Stomach smooth muscle (tissue), 2 donors: Measurements from ENCODE around the gene TFB1M.
A peak's percentile ranks its signal among the peaks of the same experiment; 100 is the strongest.
"Not testable (repeated sequence)": the region's sequence is repeated elsewhere in the genome, so short reads cannot be mapped to it uniquely, and the experiment has no call there.

Experiments
- H3K27ac ChIP-seq: one replicate; pipeline ENCODE4 v1.7.0; 2013; ENCODE audit warnings: mild to moderate bottlenecking, low read length, inconsistent platforms
- H3K27me3 ChIP-seq, 2 donors: one replicate each; pipeline ENCODE4 v1.7.0; 2013; ENCODE audit warnings: low read length in 2 of 2; ENCODE audit not compliant: insufficient read depth in 2 of 2, control insufficient read depth in 1 of 2
- H3K36me3 ChIP-seq, 2 donors: one replicate each; pipeline ENCODE4 v1.7.0; 2013; ENCODE audit warnings: low read length in 2 of 2; ENCODE audit not compliant: control insufficient read depth in 2 of 2, insufficient read depth in 2 of 2
- H3K4me1 ChIP-seq: one replicate; pipeline ENCODE4 v1.7.0; 2013; ENCODE audit warnings: low read length; ENCODE audit not compliant: control insufficient read depth, insufficient read depth
- H3K4me3 ChIP-seq, 2 donors: one replicate each; pipeline ENCODE4 v1.7.0; 2013; ENCODE audit warnings: low read length in 2 of 2
- H3K9ac ChIP-seq, 2 donors: one replicate each; pipeline ENCODE4 v1.7.0; 2013; ENCODE audit warnings: low read length in 2 of 2, mild to moderate bottlenecking in 1 of 2
- H3K9me3 ChIP-seq, 2 donors: one replicate each; pipeline ENCODE4 v1.7.0; 2013; ENCODE audit warnings: low read length in 2 of 2; ENCODE audit not compliant: control insufficient read depth in 2 of 2
- donor health status: healthy.
- donor health status: Pancreatic carcinoma.

Gene TFB1M

GRCh38 chr6:155316419-155316818, 2.1 kb upstream of the TFB1M start:
- H3K27ac ChIP-seq, result no peak overlapping the region

GRCh38 chr6:155315516-155315871, 1.2 kb upstream of the TFB1M start:
- Histone ChIP-seq H3K27me3 (no peaks in the 10 kb centered on the region), H3K9me3 (no peaks in the 10 kb centered on the region), H3K27ac (no peak overlapping the region), H3K4me3 (peak overlapping the region; percentile 93 to 97), H3K4me1 (peaks cover 4% of the 10 kb centered on the region), H3K36me3 (no peaks in the 10 kb centered on the region), H3K9ac (peak overlapping the region in 1 of 2 donors; percentile 77)

More at GRCh38 chr6:155316419-155316818, 2.1 kb upstream of the TFB1M start:
- Histone ChIP-seq H3K36me3 (no peaks in the 10 kb centered on the region), H3K4me3 (no peak overlapping the region), H3K27me3 (no peaks in the 10 kb centered on the region), H3K9ac (no peak overlapping the region), H3K9me3 (no peaks in the 10 kb centered on the region), H3K4me1 (peaks cover 4% of the 10 kb centered on the region)

GRCh38 chr6:155314773-155315515, 660 bp upstream of the TFB1M start:
- Histone ChIP-seq H3K4me1 (peaks cover 4% of the 10 kb centered on the region), H3K27me3 (no peaks in the 10 kb centered on the region), H3K36me3 (no peaks in the 10 kb centered on the region), H3K27ac (peak overlapping the region; percentile 56), H3K4me3 (peak overlapping the region; percentile 93 to 97), H3K9me3 (no peaks in the 10 kb centered on the region), H3K9ac (peak overlapping the region; percentile 73 to 77)

GRCh38 chr6:155313602-155314091, 637 bp downstream of the TFB1M start:
- Histone ChIP-seq H3K4me1 (peaks cover 4% of the 10 kb centered on the region), H3K4me3 (peak overlapping the region; percentile 93 to 97), H3K36me3 (no peaks in the 10 kb centered on the region), H3K9ac (peak overlapping the region; percentile 77 to 78), H3K27ac (peak overlapping the region; percentile 56), H3K9me3 (no peaks in the 10 kb centered on the region), H3K27me3 (no peaks in the 10 kb centered on the region)

GRCh38 chr6:155312950-155313349, 1.3 kb downstream of the TFB1M start:
- H3K4me3 ChIP-seq, H3K9ac ChIP-seq, H3K27me3 ChIP-seq, H3K4me1 ChIP-seq, H3K9me3 ChIP-seq, H3K27ac ChIP-seq, H3K36me3 ChIP-seq: not testable (repeated sequence)

- Histone ChIP-seq H3K4me1 (peaks cover 4% of the 10 kb centered on the region), H3K4me3 (no peak overlapping the region), H3K36me3 (peaks cover 4 to 10% of the 10 kb centered on the region in 2 donors)
Observed at GRCh38 chr6:155311583-155311982, 2.7 kb downstream of the TFB1M start.

GRCh38 chr6:155311086-155311485, 3.2 kb downstream of the TFB1M start:
- no peaks in the 10 kb centered on the region for H3K27me3 ChIP-seq
- peaks cover 4% of the 10 kb centered on the region for H3K4me1 ChIP-seq
- no peak overlapping the region for H3K4me3 ChIP-seq
- H3K27ac ChIP-seq, result no peak overlapping the region
- H3K9ac ChIP-seq, result no peak overlapping the region
- no peaks in the 10 kb centered on the region for H3K9me3 ChIP-seq
- peaks cover 4 to 11% of the 10 kb centered on the region in 2 donors for H3K36me3 ChIP-seq

More at GRCh38 chr6:155311583-155311982, 2.7 kb downstream of the TFB1M start:
- no peak overlapping the region for H3K9ac ChIP-seq
- H3K27me3 ChIP-seq, result no peaks in the 10 kb centered on the region
- H3K27ac ChIP-seq, result no peak overlapping the region
- H3K9me3 ChIP-seq, result no peaks in the 10 kb centered on the region

GRCh38 chr6:155310596-155310995, 3.7 kb downstream of the TFB1M start:
- H3K9me3 ChIP-seq, result no peaks in the 10 kb centered on the region
- no peak overlapping the region for H3K27ac ChIP-seq
- no peak overlapping the region for H3K9ac ChIP-seq
- no peak overlapping the region for H3K4me3 ChIP-seq
- H3K36me3 ChIP-seq, result peaks cover 4 to 11% of the 10 kb centered on the region in 2 donors
- no peaks in the 10 kb centered on the region for H3K27me3 ChIP-seq
- H3K4me1 ChIP-seq, result peaks cover 4% of the 10 kb centered on the region

GRCh38 chr6:155309150-155309549, 5.1 kb downstream of the TFB1M start:
- no peak overlapping the region for H3K4me3 ChIP-seq
- no peaks in the 10 kb centered on the region for H3K9me3 ChIP-seq
- no peaks in the 10 kb centered on the region for H3K4me1 ChIP-seq
- peaks cover 4 to 11% of the 10 kb centered on the region in 2 donors for H3K36me3 ChIP-seq
- H3K27me3 ChIP-seq, result no peaks in the 10 kb centered on the region
- H3K9ac ChIP-seq, result no peak overlapping the region
- no peak overlapping the region for H3K27ac ChIP-seq

- peaks cover 4 to 11% of the 10 kb centered on the region in 2 donors for H3K36me3 ChIP-seq
- H3K4me3 ChIP-seq, result no peak overlapping the region
- no peaks in the 10 kb centered on the region for H3K4me1 ChIP-seq
- H3K9me3 ChIP-seq, result no peaks in the 10 kb centered on the region
- H3K27ac ChIP-seq, result no peak overlapping the region
- no peak overlapping the region for H3K9ac ChIP-seq
- H3K27me3 ChIP-seq, result no peaks in the 10 kb centered on the region
Observed at GRCh38 chr6:155306958-155307357, 7.3 kb downstream of the TFB1M start.

- H3K27ac ChIP-seq, result no peak overlapping the region
- no peaks in the 10 kb centered on the region for H3K9me3 ChIP-seq
- H3K27me3 ChIP-seq, result no peaks in the 10 kb centered on the region
- H3K4me1 ChIP-seq, result no peaks in the 10 kb centered on the region
- H3K36me3 ChIP-seq, result peaks cover 4 to 13% of the 10 kb centered on the region in 2 donors
- H3K4me3 ChIP-seq, result no peak overlapping the region
- H3K9ac ChIP-seq, result no peak overlapping the region
Observed at GRCh38 chr6:155303361-155303870, 10.9 kb downstream of the TFB1M start.
